Activated CD8-positive, alpha-beta T cell treated with anti-CD3 and anti-CD28 coated beads for 36 hours (primary cell): ENCODE data around the gene MRPL37. TPM values are rescaled to one million over a fixed set of nuclear protein-coding genes. Genes with fewer than 3 reads are reported as not detected.

Experiments used
- ATAC-seq: fragments of 200-7000 bp; cut with Tn5 transposase; one replicate; pipeline ENCODE4 v1.10.0; 2021; ENCODE audit warnings: mild to moderate bottlenecking, moderate library complexity
- CTCF ChIA-PET: fragments of 350-600 bp; sonication (Branson Sonifier 250); formaldehyde crosslinking; loops from one replicate; lab custom pipeline; 2021; ENCODE audit warnings: antibody characterized with exemption; lab: Charles Lee
- POLR2A ChIA-PET: fragments of 350-600 bp; sonication (Branson Sonifier 250); formaldehyde crosslinking; loops from one replicate; lab custom pipeline; 2021; ENCODE audit warnings: antibody characterized with exemption; lab: Charles Lee
- DNase-seq: peaks from one replicate; pipeline ENCODE4 v3.0.0-alpha.2; 2020
- H3K27ac Mint-ChIP-seq: one replicate; pipeline ENCODE4 v1.8.0; 2021; ENCODE audit warnings: mild to moderate bottlenecking, mixed read lengths
- H3K27me3 Mint-ChIP-seq: one replicate; pipeline ENCODE4 v1.8.0; 2021; ENCODE audit warnings: mixed read lengths
- H3K36me3 Mint-ChIP-seq: one replicate; pipeline ENCODE4 v1.8.0; 2021; ENCODE audit warnings: low read depth, mixed read lengths
- H3K4me1 Mint-ChIP-seq: one replicate; pipeline ENCODE4 v1.8.0; 2021; ENCODE audit warnings: low read depth, mixed read lengths
- H3K4me3 Mint-ChIP-seq: one replicate; pipeline ENCODE4 v1.8.0; 2021; ENCODE audit warnings: mild to moderate bottlenecking, moderate library complexity, mixed read lengths
- H3K9me3 Mint-ChIP-seq: one replicate; pipeline ENCODE4 v1.8.0; 2021; ENCODE audit warnings: mixed read lengths
- CTCF ChIP-seq: fragments of 200-600 bp; IDR thresholded peaks from one replicate; pipeline ENCODE4 v1.8.0; 2022; ENCODE audit warnings: antibody characterized with exemption, mild to moderate bottlenecking
- intact Hi-C: fragments of 100-400 bp; cut with micrococcal nuclease; formaldehyde crosslinking; loops from one replicate; pipeline ENCODE4 v1.10.0; 2022
- total RNA-seq, 2 experiments: library from RNA; stranded (reverse); gene quantifications; one replicate each; pipeline ENCODE4 v1.2.3, GENCODE V29; 2021

The MRPL37 gene
- total RNA-seq, 2 experiments from 2014 or later = 194 to 198 TPM

DNA sequence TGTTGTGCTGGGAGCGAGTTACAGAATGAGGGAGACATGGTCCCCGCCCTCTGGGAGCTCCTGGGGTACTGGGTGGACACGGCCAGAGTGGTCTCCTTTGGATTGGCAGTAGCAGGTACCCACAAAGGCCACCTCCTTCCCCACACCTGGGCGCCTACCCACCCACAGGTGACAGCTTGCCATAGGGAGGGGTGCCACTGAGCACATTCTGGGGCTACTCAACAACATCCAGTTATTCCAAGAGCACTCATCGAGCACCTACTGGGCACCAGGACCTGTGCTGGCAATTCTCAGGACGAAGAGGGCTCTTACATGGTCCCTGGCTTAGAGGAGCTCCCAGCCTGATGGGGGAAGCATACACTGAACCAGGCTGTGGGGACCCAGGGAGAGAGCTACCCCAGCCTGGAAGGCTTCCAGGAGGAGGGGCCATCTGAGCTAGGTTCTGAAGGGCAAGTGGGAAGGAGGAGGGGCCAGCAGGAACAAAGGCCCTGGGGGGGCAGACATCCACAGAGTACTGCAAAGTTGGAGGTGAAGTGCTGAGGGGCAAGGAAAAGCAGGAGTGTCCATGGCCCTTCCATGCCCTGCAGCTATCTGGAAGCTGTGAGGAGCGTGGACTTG lies 22.0 kb downstream of the MRPL37 start:
- TF ChIP-seq CTCF = no peak
- POLR2A ChIA-PET = interaction anchor here (1.2 kb wide), 1 partner anchor 21 kb away, joined by 3 read pairs; no protein-coding TSS in a partner anchor
- no peaks in the 10 kb centered on the region for H3K9me3 Mint-ChIP-seq
- no peaks in the 10 kb centered on the region for H3K27me3 Mint-ChIP-seq
- CTCF ChIA-PET = interaction anchor here (1.2 kb wide), 1 partner anchor 10 kb away, joined by 3 read pairs; no protein-coding TSS in a partner anchor
- no peak for DNase-seq
- H3K4me3 Mint-ChIP-seq = no peak overlapping the region
- intact Hi-C loops = no loop called here
- ATAC-seq = no peak
- peak overlapping the region; percentile 26 for H3K27ac Mint-ChIP-seq
- peaks cover 3% of the 10 kb centered on the region for H3K4me1 Mint-ChIP-seq
- peaks cover 13% of the 10 kb centered on the region for H3K36me3 Mint-ChIP-seq

DNA sequence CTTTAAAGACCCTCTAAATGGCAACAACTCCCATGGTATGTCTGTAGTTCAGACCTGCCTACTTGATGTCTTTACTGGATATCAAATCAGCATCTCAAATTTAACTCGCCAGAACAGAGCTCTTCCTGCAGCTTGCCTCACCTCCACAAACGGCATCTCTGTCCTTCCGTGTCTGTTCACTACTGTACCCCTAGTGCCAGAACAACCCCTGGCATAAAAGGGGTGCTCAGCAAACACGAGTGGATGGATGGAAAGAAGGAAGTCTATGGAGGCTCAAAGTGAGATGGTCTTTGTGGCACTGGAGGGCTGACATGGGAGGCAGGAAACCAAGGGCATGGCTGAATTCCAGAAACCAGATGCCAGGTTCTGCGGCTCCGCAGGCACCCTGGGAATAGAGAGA lies 22.7 kb downstream of the MRPL37 start:
- intact Hi-C loops = no loop called here
- TF ChIP-seq CTCF = no peak
- CTCF ChIA-PET = interaction anchor here (1.2 kb wide), 1 partner anchor 9 kb away, joined by 3 read pairs; no protein-coding TSS in a partner anchor
- POLR2A ChIA-PET = no interaction called here
- Mint-ChIP-seq H3K9me3 (no peaks in the 10 kb centered on the region), H3K4me3 (no peak overlapping the region), H3K27me3 (no peaks in the 10 kb centered on the region), H3K27ac (peak overlapping the region; percentile 31), H3K4me1 (peaks cover 9% of the 10 kb centered on the region), H3K36me3 (peaks cover 7% of the 10 kb centered on the region)
- DNase-seq (no peak), ATAC-seq (no peak)

GRCh38 chr1:54223441-54224202 lies 23.7 kb downstream of the MRPL37 start:
- H3K4me1 Mint-ChIP-seq = peaks cover 9% of the 10 kb centered on the region
- ChIA-PET CTCF (no interaction called here), POLR2A (interaction anchor here (0.6 kb wide), 1 partner anchor 46 kb away, joined by 3 read pairs; no protein-coding TSS in a partner anchor)
- H3K27ac Mint-ChIP-seq = peak overlapping the region; percentile 7
- no peaks in the 10 kb centered on the region for H3K27me3 Mint-ChIP-seq
- peaks cover 10% of the 10 kb centered on the region for H3K36me3 Mint-ChIP-seq
- no peaks in the 10 kb centered on the region for H3K9me3 Mint-ChIP-seq
- no peak for TF ChIP-seq CTCF
- DNase-seq = no peak
- H3K4me3 Mint-ChIP-seq = no peak overlapping the region
- no peak for ATAC-seq
- intact Hi-C loops = no loop called here

DNA sequence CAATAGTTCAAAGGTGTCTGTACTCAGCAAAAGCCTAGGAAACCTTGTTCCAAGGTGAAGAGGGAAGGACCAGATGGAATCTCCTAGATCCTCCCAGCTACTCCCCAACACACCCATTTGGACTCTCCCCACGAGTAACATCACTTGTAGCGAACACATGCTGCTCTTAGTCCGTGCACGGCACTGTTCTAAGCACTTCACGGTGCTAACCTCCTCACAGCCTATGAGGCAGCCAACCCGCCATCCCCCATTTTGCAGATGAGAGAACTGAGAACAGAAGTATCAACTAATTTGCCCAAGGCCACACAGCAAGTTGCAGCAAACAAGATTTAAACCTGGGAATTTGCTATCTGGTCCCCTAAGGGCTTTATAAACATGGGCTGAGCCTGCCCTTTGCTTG lies 24.3 kb downstream of the MRPL37 start:
- no peak for TF ChIP-seq CTCF
- no peak overlapping the region for H3K4me3 Mint-ChIP-seq
- intact Hi-C loops = no loop called here
- peaks cover 13% of the 10 kb centered on the region for H3K4me1 Mint-ChIP-seq
- DNase-seq = no peak
- ChIA-PET CTCF (no interaction called here), POLR2A (interaction anchor here (0.7 kb wide), 1 partner anchor 512 kb away, joined by 4 read pairs; no protein-coding TSS in a partner anchor)
- no peaks in the 10 kb centered on the region for H3K9me3 Mint-ChIP-seq
- peaks cover 8% of the 10 kb centered on the region for H3K36me3 Mint-ChIP-seq
- ATAC-seq = no peak
- H3K27ac Mint-ChIP-seq = no peak overlapping the region
- H3K27me3 Mint-ChIP-seq = no peaks in the 10 kb centered on the region

DNA sequence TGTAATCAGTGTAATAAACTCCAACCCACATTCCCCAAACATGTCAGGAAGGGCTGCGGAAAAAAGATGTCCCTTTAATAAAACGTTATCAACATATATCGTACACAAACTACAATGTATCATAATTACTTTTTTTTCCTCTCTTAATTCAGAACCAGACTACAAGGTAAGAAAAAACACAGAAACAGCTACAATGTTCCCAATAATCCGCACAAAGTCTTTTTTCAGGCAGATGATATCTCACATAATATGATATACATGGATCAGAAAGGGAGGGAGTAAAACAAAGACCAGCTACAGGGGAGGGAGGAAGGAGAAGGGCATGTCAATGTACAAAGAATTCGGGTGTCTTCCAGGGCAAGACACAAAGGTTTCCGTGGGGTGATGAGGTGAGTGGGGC lies 25.4 kb downstream of the MRPL37 start:
- intact Hi-C loops = no loop called here
- no peak for ATAC-seq

More for the DNA sequence above, 25.4 kb downstream of the MRPL37 start:
- peaks cover 20% of the 10 kb centered on the region for H3K4me1 Mint-ChIP-seq
- ChIA-PET POLR2A (no interaction called here), CTCF (no interaction called here)
- no peak overlapping the region for H3K27ac Mint-ChIP-seq
- TF ChIP-seq CTCF = no peak
- H3K4me3 Mint-ChIP-seq = no peak overlapping the region
- H3K9me3 Mint-ChIP-seq = no peaks in the 10 kb centered on the region
- H3K27me3 Mint-ChIP-seq = no peaks in the 10 kb centered on the region
- no peak for DNase-seq
- H3K36me3 Mint-ChIP-seq = peaks cover 6% of the 10 kb centered on the region
